WI38 (cell line): ENCODE measurements around the gene ZNRF1.

ENCODE experiments used
- H3K4me3 ChIP-seq: 2 replicates; pipeline ENCODE4 v1.5.1; 2011; ENCODE audit warnings: low read depth, mild to moderate bottlenecking, control low read depth, low read length
- TF ChIP-seq, protein P1 (sequence below): IDR thresholded peaks from 2 replicates; pipeline ENCODE4 v1.5.1; 2012; ENCODE audit warnings: low read depth, mild to moderate bottlenecking, control low read depth, low read length

The ZNRF1 gene

DNA sequence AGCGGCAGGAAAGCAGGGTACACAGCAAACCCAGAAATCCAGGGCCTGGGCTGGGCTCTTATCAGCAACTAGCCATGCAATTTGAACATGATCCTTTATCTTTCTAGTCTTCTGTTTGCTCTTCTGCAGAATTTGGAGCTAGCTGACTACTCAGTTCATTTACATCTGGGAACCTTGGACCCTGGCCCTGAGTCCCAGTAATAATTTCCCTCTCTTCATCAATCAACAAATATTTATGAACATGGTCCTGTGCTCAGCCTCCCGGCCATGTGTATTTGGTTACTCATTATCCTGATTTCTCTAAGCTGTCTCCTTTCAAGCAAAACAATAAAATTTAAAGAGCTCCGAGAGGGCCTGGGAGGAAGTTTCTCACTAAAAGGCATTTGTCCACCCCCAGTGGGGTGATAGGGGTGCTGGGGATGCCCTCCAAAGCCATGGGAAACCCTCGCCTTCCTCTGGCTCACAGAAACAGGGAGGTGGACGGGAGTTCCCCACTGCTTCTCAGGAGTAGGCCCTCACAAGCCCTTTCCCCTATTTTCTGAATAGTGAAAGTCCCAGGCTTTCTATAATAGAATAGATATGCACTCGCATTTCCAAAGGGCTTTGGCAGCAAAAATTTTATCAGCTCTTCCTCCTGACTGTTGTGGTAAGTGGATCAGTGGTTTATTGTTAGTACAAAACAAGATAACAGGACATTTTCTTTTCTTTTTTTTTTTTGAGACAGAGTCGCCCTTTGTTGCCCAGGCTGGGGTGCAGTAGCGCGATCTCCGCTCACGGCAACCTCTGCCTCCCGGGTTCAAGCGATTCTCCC lies 7.0 kb upstream of the ZNRF1 start:
- H3K4me3 ChIP-seq = no peak overlapping the region
- TF ChIP-seq, protein P1, sequence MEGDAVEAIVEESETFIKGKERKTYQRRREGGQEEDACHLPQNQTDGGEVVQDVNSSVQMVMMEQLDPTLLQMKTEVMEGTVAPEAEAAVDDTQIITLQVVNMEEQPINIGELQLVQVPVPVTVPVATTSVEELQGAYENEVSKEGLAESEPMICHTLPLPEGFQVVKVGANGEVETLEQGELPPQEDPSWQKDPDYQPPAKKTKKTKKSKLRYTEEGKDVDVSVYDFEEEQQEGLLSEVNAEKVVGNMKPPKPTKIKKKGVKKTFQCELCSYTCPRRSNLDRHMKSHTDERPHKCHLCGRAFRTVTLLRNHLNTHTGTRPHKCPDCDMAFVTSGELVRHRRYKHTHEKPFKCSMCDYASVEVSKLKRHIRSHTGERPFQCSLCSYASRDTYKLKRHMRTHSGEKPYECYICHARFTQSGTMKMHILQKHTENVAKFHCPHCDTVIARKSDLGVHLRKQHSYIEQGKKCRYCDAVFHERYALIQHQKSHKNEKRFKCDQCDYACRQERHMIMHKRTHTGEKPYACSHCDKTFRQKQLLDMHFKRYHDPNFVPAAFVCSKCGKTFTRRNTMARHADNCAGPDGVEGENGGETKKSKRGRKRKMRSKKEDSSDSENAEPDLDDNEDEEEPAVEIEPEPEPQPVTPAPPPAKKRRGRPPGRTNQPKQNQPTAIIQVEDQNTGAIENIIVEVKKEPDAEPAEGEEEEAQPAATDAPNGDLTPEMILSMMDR = no peak

DNA sequence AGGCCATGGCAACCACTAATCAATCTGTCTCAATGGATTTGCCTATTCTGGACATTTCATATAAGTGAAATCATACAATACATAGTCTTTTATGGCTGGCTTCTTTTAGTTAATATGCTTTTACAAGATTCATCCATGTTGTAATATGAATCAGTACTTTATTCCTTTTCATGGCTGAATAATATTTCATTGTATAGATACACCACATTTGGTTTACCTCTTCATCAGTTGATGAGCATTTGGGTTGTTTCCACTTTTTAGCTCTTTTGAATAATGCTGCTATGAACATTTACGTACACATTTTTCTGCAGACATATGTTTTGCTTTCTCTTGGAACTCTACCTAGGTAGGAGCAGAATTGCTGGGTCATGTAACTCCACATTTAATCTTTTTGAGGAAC lies 2.8 kb upstream of the ZNRF1 start:
- no peak overlapping the region for H3K4me3 ChIP-seq
- TF ChIP-seq, protein P1 = no peak

DNA sequence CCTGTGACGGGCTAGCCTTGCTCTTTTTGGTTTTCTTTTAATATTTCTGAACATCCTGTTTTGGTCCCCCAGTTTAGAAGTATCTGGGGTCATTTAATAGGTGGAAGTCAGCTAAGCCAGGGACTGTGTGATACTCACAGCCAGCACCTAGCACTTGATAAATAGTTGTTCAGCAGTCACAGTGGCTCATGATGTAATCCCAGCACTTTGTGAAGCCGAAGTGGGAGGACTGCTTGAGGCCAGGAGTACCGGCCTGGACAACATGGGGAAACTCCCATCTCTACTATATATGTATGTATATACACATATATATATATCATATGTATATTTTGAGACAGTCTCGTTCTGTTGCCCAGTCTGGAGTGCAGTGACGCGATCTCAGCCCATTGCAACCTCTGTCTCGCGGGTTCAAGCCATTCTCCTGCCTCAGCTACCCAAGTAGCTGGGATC lies 1.8 kb upstream of the ZNRF1 start:
- TF ChIP-seq, protein P1 = no peak
- H3K4me3 ChIP-seq = no peak overlapping the region

DNA sequence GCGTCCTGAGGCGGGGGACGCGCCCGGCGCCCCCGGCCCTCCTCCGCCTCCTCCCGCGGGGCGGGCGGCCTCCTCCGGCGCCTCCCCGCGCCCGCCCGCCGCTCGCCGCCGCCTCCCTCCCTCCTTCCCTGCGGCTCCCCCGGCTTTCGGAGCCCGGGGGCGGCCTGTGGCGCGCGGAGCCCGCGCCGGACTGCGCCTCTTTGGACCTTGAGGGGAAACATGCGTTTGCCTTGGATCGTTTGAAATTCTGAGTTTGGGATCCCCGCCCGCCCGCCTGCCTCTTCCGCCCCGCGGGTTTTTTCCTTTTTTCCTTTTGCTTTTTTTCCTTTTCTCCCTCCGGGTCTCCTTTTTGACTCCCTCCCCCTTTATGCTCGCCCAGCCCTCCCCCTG lies 390 bp downstream of the ZNRF1 start:
- TF ChIP-seq, protein P1 = no peak
- peak overlapping the region; percentile 84 for H3K4me3 ChIP-seq

DNA sequence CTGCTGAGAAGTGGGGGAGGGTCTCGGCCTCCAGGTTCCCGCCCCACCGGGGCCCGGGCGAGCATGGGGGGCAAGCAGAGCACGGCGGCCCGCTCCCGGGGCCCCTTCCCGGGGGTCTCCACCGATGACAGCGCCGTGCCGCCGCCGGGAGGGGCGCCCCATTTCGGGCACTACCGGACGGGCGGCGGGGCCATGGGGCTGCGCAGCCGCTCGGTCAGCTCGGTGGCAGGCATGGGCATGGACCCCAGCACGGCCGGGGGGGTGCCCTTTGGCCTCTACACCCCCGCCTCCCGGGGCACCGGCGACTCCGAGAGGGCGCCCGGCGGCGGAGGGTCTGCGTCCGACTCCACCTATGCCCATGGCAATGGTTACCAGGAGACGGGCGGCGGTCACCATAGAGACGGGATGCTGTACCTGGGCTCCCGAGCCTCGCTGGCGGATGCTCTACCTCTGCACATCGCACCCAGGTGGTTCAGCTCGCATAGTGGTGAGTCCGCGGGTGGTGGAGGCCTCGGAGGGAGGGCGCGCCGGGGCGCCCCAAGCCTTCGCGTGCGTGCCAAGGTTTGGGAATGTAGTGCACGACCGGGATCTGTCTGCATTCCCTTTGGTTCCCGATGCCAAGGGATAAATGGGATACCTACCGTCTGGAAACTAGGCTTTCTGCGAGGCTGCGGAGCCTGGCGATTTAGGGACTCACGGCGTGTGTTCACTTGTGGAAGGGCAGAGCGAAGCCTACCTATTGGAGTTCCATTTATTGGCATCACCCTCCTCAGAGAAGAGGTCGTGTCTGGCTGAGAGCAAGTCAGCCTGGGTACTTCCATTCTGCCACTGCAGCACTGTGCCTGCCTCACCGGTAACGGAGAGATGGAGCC lies 1.0 kb downstream of the ZNRF1 start:
- TF ChIP-seq, protein P1 = no peak
- H3K4me3 ChIP-seq = peak overlapping the region; percentile 84

DNA sequence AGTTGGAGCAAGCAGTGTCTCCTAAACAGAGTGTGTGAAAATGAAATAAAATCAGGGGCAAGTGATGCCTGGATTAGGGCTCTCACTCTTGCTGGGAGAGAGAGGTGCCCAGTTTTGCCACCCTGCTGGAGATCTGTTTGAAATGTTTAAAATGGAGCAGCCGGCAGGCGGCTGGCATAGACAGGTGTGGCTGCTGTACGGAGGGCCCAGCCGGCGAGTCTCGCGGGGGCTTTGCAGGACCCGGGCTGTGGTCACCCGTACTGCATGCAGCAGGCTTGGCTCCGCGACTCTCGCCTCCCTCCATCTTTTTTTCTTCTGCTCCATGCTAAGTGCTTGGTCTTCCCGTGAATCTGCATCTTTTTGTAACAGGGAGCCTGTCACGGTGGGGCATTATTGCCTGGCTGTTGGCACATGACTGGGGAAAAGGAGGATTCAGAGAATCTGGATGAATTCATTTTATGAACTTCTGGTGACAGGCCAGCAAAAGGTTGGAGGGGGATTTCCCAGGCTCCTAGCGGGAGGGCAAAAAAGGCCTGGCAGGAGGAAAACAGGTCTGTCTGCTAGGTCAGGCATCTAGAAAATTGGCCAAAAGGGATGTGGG lies 1.8 kb downstream of the ZNRF1 start:
- peak overlapping the region; percentile 84 for H3K4me3 ChIP-seq
- TF ChIP-seq, protein P1 = no peak; the same call in 1 of the 2 replicates

DNA sequence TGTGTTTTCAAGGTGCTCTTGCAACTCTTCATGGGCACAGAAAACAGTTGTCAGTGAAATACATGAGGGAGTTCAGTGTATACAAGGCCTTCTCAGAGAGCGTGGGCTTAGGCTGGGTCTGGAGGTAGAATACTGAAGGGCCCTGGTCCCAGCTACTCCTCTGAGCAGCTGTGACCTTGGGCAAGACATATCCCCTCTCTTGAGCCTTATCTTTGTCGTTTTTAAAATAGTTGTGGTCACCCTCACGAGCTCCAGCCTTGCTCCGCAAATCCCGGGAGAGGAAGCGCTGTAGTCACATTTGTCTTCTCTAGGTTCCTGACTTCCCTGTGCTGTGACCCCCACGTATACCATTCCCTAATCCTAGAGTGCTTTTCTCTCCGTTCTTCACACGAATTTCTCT lies 3.6 kb downstream of the ZNRF1 start:
- H3K4me3 ChIP-seq = no peak overlapping the region
- TF ChIP-seq, protein P1 = no peak
